ENCODE results near the gene TMEM217.

Gene TMEM217

DNA sequence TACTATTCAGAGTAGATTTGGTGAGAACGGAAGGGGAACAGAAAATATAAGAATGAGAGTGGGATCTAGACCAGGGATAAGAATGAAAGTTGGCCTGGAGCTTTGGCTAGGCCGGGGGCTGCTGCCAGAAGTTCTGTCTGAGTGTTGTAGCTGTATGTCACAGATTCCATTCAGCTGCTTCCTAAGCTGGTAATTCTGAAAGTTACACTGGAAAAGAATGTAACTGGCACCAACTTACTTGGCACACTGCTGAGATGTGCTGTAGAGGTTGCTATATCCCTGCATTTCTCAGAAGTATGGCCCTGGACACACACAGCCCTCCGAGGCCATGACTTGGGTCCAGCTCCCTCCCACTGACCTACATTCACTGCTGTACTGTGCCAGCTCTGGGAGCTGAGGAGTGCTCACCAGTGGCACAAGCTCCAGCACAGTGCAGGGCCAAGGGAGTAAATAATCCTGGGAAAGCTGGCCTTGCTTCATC, 25.8 kb upstream of the TMEM217 start:
- Histone ChIP-seq H3K36me3 (replicated peaks; ENCODE audit: insufficient read depth, low read length) (no peaks in the 10 kb centered on the region), H3K9me3 (replicated peaks; ENCODE audit: insufficient read depth, low read length) (no peaks in the 10 kb centered on the region), H3F3A (ENCODE audit: insufficient read depth, low read length) (no peaks in the 10 kb centered on the region), H4K20me1 (ENCODE audit: insufficient read depth, low read length) (no peaks in the 10 kb centered on the region), H3K79me2 (ENCODE audit: low read length) (no peaks in the 10 kb centered on the region), H3K4me2 (ENCODE audit: low read depth, low read length) (no peak overlapping the region), H3K4me3 (ENCODE audit: low read length) (no peak overlapping the region), H3K27ac (ENCODE audit: low read length) (no peak overlapping the region), H2AFZ (ENCODE audit: low read length) (no peak overlapping the region), H3K9me2 (replicated peaks; ENCODE audit: insufficient read depth, low read length) (no peaks in the 10 kb centered on the region), H3K27me3 (replicated peaks; ENCODE audit: insufficient read depth, low read length) (no peaks in the 10 kb centered on the region), H3K9ac (ENCODE audit: low read length) (no peak overlapping the region), H3K4me1 (ENCODE audit: low read length) (no peaks in the 10 kb centered on the region)
- TF ChIP-seq, protein P1, sequence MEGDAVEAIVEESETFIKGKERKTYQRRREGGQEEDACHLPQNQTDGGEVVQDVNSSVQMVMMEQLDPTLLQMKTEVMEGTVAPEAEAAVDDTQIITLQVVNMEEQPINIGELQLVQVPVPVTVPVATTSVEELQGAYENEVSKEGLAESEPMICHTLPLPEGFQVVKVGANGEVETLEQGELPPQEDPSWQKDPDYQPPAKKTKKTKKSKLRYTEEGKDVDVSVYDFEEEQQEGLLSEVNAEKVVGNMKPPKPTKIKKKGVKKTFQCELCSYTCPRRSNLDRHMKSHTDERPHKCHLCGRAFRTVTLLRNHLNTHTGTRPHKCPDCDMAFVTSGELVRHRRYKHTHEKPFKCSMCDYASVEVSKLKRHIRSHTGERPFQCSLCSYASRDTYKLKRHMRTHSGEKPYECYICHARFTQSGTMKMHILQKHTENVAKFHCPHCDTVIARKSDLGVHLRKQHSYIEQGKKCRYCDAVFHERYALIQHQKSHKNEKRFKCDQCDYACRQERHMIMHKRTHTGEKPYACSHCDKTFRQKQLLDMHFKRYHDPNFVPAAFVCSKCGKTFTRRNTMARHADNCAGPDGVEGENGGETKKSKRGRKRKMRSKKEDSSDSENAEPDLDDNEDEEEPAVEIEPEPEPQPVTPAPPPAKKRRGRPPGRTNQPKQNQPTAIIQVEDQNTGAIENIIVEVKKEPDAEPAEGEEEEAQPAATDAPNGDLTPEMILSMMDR (IDR thresholded peaks at IDR 0.05; ENCODE audit: low read length): no peak
- TF ChIP-seq EZH2 (optimal IDR thresholded peaks at IDR 0.05; ENCODE audit: low read depth, low read length) (no peak), EZH2phosphoT487 (IDR thresholded peaks at IDR 0.05; ENCODE audit: low read length) (no peak)
- DNase-seq: no peak

DNA sequence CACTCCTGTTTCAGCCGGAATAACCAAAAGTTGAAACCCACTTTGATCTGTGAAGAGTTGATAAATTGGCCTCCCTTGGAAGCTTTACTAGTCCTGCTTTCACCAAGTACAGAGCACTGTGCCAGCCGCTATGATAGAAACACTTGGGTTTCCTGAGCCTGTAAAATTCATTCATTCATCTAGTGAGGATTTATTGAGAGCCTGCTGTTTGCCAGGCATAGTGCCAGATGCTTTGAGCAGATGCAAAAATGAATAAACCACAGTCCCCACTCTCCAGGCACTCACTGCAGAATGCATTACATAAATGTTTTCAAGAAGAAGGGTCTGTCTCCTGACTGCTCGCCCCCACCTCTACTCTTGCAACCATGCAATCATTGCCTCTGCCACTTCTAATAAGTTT, 25.3 kb upstream of the TMEM217 start:
- TF ChIP-seq EZH2 (optimal IDR thresholded peaks at IDR 0.05; ENCODE audit: low read depth, low read length): no peak
- TF ChIP-seq EZH2phosphoT487 (IDR thresholded peaks at IDR 0.05; ENCODE audit: low read length): no peak
- TF ChIP-seq, protein P1 (IDR thresholded peaks at IDR 0.05; ENCODE audit: low read length): no peak
- no peaks in the 10 kb centered on the region for H3K27me3 ChIP-seq (replicated peaks; ENCODE audit: insufficient read depth, low read length)
- no peaks in the 10 kb centered on the region for H3K36me3 ChIP-seq (replicated peaks; ENCODE audit: insufficient read depth, low read length)

DNA sequence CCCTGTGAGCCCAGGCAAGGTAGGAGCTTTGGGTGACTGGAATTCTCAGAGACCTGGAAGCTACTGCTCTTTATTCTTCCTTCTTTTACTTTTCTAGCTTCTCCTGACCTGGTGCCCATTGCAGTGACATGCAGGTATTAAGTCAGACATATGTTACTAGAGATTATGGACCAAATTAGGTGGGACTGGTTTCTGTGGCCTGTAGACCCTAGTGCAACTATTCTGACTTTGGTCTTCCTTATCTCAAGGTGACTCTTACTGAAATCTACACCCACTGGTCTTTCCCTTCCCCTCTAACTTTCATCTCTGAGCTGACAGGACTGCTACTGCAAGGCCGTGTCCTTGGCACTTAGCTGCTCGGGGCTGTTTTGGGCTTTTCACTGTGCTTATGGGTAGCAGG, 24.4 kb upstream of the TMEM217 start:
- TF ChIP-seq EZH2 (optimal IDR thresholded peaks at IDR 0.05; ENCODE audit: low read depth, low read length) (no peak), EZH2phosphoT487 (IDR thresholded peaks at IDR 0.05; ENCODE audit: low read length) (no peak)
- TF ChIP-seq, protein P1 (IDR thresholded peaks at IDR 0.05; ENCODE audit: low read length): no peak
- H3K9ac ChIP-seq (ENCODE audit: low read length): no peak overlapping the region
- H3K27me3 ChIP-seq (replicated peaks; ENCODE audit: insufficient read depth, low read length): no peaks in the 10 kb centered on the region
- H3K9me2 ChIP-seq (replicated peaks; ENCODE audit: insufficient read depth, low read length): no peaks in the 10 kb centered on the region
- H3K79me2 ChIP-seq (ENCODE audit: low read length): no peaks in the 10 kb centered on the region
- no peak overlapping the region for H2AFZ ChIP-seq (ENCODE audit: low read length)
- H3K9me3 ChIP-seq (replicated peaks; ENCODE audit: insufficient read depth, low read length): no peaks in the 10 kb centered on the region
- no peaks in the 10 kb centered on the region for H3F3A ChIP-seq (ENCODE audit: insufficient read depth, low read length)
- H3K4me3 ChIP-seq (ENCODE audit: low read length): no peak overlapping the region
- no peak for DNase-seq
- H3K4me1 ChIP-seq (ENCODE audit: low read length): no peaks in the 10 kb centered on the region
- H3K27ac ChIP-seq (ENCODE audit: low read length): no peak overlapping the region
- no peaks in the 10 kb centered on the region for H3K36me3 ChIP-seq (replicated peaks; ENCODE audit: insufficient read depth, low read length)
- no peak overlapping the region for H3K4me2 ChIP-seq (ENCODE audit: low read depth, low read length)
- no peaks in the 10 kb centered on the region for H4K20me1 ChIP-seq (ENCODE audit: insufficient read depth, low read length)

More for the DNA sequence above, 25.3 kb upstream of the TMEM217 start:
- no peak for DNase-seq
- Histone ChIP-seq H3K9me3 (replicated peaks; ENCODE audit: insufficient read depth, low read length) (no peaks in the 10 kb centered on the region), H3K4me2 (ENCODE audit: low read depth, low read length) (no peak overlapping the region), H3K9me2 (replicated peaks; ENCODE audit: insufficient read depth, low read length) (no peaks in the 10 kb centered on the region), H3K27ac (ENCODE audit: low read length) (no peak overlapping the region), H3K4me1 (ENCODE audit: low read length) (no peaks in the 10 kb centered on the region), H3K9ac (ENCODE audit: low read length) (no peak overlapping the region), H3K79me2 (ENCODE audit: low read length) (no peaks in the 10 kb centered on the region), H2AFZ (ENCODE audit: low read length) (no peak overlapping the region), H4K20me1 (ENCODE audit: insufficient read depth, low read length) (no peaks in the 10 kb centered on the region), H3F3A (ENCODE audit: insufficient read depth, low read length) (no peaks in the 10 kb centered on the region), H3K4me3 (ENCODE audit: low read length) (no peak overlapping the region)

All from MM.1S (cell line).